ENCODE measurements around the gene CDK9. TPM values are rescaled to one million over a fixed set of nuclear protein-coding genes. Genes with fewer than 3 reads are reported as not detected.
A peak's percentile ranks its signal among the peaks of the same experiment; 100 is the strongest.
"Not testable (repeated sequence)": the region's sequence is repeated elsewhere in the genome, so short reads cannot be mapped to it uniquely, and the experiment has no call there.

The CDK9 gene
- total RNA-seq, 2 donors from 2014 or later = 58.3 to 64.2 TPM

DNA sequence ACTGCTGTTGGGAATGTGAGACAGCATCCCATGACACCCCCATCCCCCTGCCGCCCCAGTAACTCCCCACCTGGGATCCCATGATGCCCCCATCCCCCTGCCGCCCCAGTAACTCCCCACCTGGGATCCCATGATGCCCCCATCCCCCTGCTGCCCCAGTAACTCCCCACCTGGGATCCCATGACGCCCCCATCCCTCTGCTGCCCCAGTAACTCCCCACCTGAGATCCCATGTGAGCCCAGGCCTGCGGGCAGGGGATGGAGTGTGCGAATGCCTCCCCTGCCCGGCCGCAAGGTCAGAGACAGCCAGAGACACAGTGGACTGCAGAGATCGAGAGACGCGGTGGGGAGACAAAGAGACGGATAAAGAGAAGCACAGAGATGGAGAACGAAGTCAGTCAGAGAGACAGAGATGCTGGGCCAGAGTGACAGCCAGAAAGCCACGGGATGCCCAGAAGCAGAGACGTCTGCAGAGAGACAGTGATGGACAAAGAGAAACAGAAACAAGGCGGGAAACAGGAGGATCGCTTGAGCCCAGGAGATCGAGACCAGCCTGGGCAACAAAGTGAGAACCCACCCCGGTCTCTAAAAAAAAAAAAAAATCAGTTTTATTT is 8.4 kb upstream of the CDK9 start:
- ATAC-seq = no peak
- no peak for DNase-seq
- intact Hi-C loops (cut with DNase I) = no loop called here

DNA sequence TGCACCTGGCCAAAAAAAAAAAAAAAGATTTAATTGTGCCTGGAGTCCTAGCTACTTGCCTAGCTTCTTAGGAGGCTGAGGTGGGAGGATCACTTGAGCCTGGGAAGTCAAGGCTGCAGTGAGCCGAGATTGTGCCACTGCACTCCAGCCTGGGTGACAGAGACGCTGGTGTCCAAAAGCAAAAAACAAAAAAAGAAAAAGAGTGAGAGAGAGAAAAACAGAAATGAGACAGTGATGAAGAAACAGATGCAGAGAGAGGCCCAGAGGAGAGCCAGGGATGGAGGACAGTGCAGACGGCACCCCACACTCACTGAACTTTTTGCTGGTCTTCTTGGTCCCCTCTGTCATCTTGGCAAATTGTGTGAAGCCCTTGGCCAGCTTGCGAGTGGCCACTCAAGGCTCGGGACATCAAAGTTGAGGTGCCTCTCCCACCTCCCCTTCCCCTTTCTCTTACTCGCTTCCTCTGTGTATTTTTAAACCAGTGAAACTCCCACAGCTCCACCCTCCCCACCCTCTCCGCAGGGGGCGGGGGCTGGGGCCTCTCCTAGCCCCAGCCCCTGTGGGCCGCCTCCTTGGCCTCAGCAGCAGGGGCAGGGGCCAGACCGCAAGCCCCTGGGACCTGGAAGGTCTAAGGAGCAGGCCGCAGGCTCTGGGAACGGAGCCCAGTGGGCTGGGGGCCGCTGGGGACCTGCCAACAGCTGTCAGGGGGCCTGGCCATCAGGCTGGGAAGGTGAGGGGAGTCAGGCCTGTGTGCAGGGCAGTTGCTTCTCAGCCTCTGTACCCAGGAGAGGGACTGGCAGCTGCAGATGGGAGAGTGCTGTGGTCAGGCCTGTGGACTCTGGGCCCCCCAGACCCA is 7.3 kb upstream of the CDK9 start, which contains the start of gene SH2D3C:
SH2D3C (minus strand) TSS at position 387 of the 856 bp plus-strand sequence; CDS start at position 348, 39 bp downstream.
- ATAC-seq = peak; percentile 64 to 85
- intact Hi-C loops (cut with DNase I) = no loop called here
- no peak for DNase-seq

DNA sequence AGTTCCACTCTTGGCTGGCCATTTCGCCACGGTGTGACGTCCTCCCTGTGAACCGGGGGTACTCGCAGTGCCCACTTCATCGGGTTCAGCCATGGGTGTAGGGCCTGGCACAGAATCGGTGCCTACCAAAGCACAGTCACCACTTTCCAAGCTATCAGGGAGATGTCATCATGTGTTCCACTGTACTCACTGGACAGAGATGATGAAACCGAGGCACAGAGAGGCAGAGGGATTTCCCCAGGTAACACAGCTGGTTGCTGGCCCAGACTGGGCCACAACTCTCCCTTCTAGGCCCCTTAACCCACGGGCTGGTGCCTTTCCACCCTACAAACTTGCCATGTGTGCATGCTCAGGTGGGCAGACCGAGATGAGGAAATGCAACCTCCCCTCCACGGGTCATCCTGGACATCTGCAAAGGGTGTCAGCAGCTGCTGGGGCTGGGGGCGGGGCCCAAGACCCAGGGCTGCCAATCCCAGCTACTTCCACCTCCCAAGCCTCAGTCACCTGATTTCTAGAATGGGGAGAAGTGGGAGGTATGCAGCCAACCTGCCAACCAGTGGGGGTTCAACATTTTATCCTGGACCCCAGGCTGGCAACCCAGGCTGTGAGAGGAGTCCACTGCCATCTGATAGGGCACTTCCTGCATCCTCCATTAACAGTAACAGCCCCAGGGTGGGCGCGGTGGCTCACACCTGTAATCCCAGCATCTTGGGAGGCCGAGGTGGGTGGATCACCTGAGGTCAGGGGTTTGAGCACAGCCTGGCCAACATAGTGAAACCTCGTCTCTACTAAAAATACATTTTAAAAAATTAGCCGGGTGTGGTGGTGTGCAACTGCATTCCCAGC is 6.5 kb upstream of the CDK9 start:
- DNase-seq = no peak
- intact Hi-C loops (cut with DNase I) = no loop called here
- peak; percentile 6 to 28 for ATAC-seq

DNA sequence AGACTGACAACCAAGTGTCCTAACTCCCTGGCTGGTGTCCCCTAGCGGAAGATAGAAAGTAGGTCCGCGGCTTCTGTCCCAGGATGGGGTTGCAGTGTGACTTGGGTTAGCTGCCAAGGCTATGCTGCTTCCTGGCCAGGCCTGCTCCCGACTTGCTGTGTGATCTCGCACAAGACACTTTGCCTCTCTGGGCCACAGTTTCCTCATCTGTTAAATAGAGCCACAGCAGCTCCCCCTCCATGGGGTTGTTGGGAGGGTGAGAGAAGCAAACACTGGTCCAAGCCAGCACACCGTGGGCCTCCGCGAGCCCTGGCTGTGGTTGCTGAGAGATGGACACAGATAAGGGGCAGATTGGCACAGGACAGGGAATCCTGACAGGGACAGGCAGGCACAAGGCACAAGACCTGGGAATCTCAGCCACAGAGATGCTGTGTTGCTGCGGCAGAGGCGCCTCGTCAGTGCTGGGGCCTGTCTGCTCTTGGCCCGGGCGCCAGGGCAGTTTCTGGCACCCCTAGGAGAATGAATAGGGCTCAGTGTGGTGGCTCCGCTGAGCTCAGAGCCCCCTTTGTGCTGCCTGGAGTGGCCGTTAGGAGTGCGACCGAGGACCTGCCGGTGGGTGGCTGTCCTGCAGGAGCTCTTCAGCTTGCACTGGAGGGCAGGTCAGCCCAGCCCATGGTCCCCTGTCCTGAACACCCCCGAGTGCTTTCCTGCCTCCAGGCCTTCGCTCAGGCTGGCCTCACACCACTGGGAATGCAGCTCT is 5.5 kb upstream of the CDK9 start:
- ATAC-seq = no peak
- no peak for DNase-seq
- intact Hi-C loops (cut with DNase I) = loop anchor here in 1 of 2 donors (5.0 kb wide), 1 partner anchor 43 kb away; the partner anchor contains the start of gene TOR2A

DNA sequence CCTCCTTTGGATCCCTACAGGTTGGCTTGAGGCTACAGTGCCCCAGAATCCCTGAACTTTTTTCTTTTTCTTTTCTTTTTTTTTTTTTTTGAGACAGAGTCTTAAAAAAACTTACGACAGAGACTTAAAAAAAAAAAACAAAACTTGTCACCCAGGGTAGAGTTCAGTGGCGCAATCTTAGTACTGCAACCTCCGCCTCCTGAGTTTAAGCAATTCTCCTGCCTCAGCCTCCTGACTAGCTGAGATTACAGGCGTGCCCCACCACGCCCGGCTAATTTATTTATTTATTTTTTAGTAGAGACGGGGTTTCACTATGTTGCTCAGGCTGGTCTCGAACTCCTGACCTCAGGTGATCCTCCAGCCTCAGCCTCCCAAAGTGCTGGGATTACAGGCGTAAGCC is 4.9 kb upstream of the CDK9 start:
- ATAC-seq, DNase-seq: not testable (repeated sequence)

DNA sequence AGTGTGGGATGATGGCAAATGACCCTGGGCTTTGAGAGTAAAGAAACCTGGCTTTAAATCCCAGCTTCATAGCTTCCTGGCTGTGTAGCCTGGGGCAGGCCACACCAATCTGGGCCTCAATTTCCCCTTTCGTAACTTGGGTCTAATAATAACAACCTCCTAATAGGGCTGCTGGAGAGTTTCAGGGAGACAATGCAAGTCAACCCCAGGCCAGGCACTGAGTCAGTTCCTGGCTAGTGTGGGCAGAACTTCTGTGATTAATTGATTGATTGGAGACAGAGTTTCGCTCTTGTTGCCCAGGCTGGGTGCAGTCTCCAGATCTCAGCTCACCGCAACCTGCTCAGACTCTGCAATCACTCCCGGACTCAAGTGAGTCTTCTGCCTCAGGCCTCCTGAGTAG is 4.0 kb upstream of the CDK9 start:
- no peak for DNase-seq
- no peak for ATAC-seq
- intact Hi-C loops (cut with DNase I) = loop anchor here in 1 of 2 donors (5.0 kb wide), 1 partner anchor 45 kb away; the partner anchor contains the start of gene TOR2A

More for the DNA sequence above, 4.9 kb upstream of the CDK9 start:
- intact Hi-C loops (cut with DNase I) = loop anchor here in 1 of 2 donors (5.0 kb wide), 1 partner anchor 44 kb away; the partner anchor contains the start of gene TOR2A

DNA sequence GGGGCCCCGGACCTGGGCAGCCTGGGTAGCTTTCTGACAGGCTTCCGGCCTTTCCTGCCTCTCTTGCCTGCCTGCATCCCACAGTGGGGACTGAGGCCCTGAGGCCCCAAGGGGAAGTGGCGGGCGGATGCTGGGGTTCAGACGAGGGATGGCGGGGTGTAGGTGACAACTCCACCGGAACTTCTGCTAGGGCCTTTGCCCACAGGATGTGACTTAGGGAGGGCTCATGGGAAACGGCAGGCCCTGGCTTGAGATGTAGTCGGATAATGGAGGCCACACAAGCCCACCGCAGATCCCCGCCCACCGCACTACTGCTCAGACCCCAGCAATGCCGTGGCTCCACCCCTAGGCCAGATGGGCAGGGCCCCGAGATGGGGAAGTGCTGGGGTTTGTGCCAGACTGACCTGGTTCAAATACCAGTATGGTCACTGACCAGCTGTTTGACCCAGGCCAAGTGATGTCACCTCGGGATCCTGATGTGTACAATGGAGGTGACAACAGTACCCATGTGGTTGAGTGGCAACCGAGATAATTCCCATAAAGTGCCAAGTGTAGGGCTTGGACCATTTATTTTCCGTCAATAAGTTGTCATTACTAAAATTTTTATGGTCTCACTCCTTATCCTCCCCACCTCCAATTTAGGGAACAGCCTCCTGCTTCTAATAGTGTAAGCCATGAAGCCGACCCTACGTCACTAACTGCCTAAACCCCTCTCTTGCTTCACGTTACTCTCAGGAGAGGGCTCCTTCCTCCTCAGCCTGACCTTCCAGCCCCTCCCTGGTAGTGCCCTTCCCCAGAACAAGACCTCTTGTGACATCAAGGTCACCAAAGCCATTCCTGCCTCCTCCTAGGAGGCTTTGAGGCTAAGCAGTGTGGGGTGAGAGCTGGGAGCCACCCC is 2.5 kb upstream of the CDK9 start:
- no peak for ATAC-seq
- DNase-seq = peak; percentile 58
- intact Hi-C loops (cut with DNase I) = loop anchor here (2.0 to 5.0 kb wide), 2 partner anchors 46 to 49 kb away; partner anchors contain the start of gene TOR2A (in 2 of the 2)

DNA sequence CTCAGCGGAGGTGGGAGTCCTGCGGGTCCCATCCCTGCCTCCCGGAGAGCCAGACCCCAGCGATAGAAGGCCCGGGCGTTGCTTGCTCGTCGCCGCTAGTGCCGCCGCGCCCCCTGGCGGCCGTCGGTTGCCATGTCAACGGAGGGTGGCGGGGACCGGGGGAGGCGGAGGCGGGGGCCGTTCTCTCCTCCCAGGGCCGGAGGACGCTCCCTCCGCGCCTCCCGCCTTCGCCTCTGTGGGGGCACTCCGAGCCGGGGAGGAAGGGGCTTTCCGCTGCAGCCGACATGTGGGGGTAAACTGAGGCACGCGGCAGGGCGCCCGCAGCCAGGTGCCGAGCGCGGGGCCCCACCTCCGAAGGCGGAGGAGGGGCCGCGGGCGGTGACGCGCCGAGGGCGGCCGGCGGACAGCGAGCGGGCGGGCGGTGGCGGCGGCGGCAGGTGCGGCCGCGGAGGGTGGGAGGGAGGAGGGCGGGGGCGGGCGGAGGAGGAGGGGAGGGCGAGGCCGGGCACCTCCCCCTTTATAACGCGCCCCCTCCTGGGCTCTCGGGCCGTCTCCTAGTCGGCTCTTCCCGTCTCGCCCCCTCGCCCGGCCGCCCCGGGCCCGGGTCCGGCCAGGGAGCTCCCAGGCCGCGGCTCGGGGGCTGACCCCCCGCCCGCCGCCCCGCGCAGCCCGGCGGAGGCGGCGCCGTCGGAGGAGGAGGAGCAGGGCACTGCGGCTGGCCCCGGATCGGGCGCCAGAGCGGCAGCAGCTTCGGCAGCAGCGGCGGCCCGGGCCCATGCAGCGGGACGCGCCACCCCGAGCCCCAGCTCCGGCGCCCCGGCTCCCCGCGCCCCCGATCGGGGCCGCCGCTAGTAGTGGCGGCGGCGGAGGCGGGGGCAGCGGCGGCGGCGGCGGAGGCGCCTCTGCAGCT is 556 bp upstream of the CDK9 start:
- intact Hi-C loops (cut with DNase I) = loop anchor here in 1 of 2 donors (2.0 to 5.0 kb wide), 2 partner anchors 50 to 87 kb away; partner anchors contain the start of gene TOR2A
- ATAC-seq (peak; percentile 62 to 64), DNase-seq (peak; percentile 91)

DNA sequence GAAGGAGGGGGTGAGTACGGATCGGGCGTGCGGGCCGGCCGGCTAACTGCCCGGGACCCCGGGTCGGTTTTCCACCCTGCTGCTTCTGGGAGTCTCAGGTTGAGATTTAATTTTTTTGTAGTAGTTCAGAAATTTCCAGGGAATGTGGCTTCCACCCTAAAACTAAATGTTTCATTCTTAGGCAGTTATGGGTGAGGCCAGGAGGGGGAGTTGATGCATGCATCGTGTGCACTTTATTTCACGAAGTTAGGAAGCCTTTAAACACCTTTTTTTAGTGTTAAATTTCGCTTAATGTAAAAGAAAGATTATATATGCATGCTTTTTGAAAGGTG is 905 bp downstream of the CDK9 start:
- DNase-seq (no peak), ATAC-seq (no peak)
- intact Hi-C loops (cut with DNase I) = loop anchor here in 1 of 2 donors (5.0 kb wide), 1 partner anchor 86 kb away; no protein-coding TSS in a partner anchor

DNA sequence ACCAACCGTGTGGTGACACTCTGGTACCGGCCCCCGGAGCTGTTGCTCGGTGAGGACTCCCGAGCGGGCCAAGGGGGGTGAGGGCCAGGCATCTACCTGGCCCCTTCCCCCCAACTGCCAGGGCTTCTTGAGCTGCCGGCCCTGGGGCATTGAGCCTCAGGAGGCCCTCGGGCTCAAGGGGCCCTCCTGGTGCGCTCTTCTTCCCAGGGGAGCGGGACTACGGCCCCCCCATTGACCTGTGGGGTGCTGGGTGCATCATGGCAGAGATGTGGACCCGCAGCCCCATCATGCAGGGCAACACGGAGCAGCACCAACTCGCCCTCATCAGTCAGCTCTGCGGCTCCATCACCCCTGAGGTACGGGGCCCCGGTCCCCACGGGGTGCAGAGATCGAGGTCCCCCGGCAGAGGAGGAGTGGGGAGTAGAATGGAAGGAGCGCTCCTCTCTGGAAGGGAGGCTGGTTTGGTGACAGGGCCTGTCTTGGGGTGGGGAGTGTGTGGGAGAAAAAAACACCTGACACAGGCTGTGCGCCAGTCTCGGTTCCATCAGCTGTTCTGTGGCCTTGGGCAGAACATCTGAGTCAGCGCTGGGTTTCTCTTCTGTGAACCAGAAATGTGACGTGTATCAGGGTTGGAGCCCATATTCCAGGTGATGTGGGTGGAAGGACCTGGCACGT is 2.6 kb downstream of the CDK9 start:
- no peak for ATAC-seq
- intact Hi-C loops (cut with DNase I) = loop anchor here in 1 of 2 donors (5.0 kb wide), 1 partner anchor 84 kb away; no protein-coding TSS in a partner anchor
- no peak for DNase-seq

DNA sequence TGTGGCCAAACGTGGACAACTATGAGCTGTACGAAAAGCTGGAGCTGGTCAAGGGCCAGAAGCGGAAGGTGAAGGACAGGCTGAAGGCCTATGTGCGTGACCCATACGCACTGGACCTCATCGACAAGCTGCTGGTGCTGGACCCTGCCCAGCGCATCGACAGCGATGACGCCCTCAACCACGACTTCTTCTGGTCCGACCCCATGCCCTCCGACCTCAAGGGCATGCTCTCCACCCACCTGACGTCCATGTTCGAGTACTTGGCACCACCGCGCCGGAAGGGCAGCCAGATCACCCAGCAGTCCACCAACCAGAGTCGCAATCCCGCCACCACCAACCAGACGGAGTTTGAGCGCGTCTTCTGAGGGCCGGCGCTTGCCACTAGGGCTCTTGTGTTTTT is 3.3 kb downstream of the CDK9 start:
- intact Hi-C loops (cut with DNase I) = loop anchor here in 1 of 2 donors (5.0 kb wide), 1 partner anchor 83 kb away; no protein-coding TSS in a partner anchor
- DNase-seq (no peak), ATAC-seq (no peak)

DNA sequence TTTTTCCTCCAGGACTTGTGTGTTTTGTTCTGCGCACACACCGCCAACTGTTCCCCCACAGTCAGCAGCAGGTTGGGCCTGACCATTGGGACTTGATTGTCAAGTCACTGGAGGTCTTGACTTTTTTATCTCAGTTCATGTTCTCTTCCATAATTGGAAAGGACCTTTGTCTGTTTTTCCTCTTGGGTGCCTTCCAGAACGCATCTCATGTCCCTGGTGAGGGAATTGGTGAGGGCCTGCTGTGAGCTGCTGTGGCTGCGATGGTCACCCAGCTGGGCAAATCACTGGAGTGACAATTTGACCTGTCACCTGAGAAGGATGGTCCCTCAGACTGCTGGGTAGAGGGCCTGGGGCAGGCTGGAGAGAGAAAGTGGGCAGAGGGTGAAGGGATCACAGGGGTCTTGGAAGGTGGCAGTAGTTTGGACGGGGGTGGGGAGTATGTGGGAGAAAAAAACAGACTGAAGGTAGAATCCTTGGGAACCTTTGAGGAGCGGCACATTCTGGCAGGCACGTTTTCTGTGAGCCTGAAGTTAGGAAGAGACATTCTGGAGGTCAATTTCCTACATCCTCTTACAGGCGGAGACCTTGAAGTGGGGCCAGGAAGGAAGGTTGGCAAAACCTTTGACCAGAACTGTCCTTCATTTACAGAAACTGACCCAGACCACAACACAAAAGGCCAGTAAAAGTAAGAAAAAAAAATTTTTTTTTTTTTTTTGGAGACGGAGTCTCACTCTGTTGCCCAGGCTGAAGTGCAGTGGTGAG is 4.4 kb downstream of the CDK9 start:
- no peak for DNase-seq

DNA sequence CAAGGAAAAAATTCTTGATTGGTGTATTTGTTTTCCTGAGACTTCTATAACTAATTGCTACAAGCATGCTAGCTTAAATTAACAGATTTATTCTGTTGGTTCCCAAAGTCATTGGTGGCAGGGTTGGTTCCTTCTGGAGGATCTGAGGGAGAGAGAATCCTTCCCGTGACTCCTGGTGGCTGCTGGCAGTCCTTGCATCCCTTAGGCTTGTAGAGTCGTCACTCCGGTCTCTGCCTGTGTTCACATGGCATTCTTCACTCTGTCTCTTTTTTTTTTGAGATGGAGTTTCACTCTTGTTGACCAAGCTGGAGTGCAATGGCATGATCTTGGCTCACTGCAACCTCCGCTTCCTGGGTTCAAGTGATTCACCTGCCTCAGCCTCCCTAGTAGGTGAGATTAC is 5.3 kb downstream of the CDK9 start:
- no peak for DNase-seq
- no peak for ATAC-seq
- intact Hi-C loops (cut with DNase I) = no loop called here

More for the DNA sequence above, 4.4 kb downstream of the CDK9 start:
- intact Hi-C loops (cut with DNase I) = no loop called here
- ATAC-seq = no peak

DNA sequence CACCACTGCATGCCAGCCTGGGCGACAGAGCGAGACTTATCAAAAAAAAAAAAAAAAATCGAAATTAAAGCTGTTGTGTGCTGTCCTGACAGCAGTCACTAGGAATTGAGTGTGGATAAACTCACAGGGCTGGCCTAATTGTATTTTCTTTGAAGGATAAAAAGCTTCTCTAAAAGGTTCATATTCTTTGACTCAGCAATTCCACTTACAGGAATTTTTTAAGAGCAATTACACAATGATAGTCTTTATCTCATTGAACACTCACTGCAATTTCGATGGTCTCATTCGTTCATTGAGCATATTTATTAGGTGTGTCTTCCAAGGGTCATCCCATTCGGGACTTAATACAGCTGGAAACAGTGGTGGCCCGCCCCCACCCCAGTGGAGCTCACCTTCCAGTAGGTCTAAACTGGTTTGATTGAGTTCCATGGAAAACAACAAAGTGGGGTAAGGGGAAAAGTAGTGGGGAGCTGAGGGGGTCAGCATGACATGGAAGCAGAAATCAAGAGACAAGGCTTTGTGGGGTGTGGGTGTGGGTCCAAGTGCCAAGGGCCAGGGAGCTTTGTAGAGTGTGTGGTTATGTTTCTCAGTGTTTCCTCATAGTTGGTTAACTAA is 6.7 kb downstream of the CDK9 start:
- DNase-seq (no peak), ATAC-seq (no peak)
- intact Hi-C loops (cut with DNase I) = no loop called here
